ENCODE measurements around the gene NUS1. TPM values are rescaled to one million over a fixed set of nuclear protein-coding genes. Genes with fewer than 3 reads are reported as not detected.
"Not testable (repeated sequence)": the region's sequence is repeated elsewhere in the genome, so short reads cannot be mapped to it uniquely, and the experiment has no call there.

Gene NUS1
- total RNA-seq, result 10 to 100 TPM; 13.1 to 19.0 (median 17.1) TPM

- no peaks in the 10 kb centered on the region for H3K36me3 ChIP-seq
- no peaks in the 10 kb centered on the region for H3K9me3 ChIP-seq
- TF ChIP-seq POLR2A (IDR thresholded peaks at IDR 0.05), result no peak
- peak; percentile 66 to 85 (median 74) for TF ChIP-seq CTCF (IDR thresholded peaks at IDR 0.05)
- H3K27me3 ChIP-seq, result no peaks in the 10 kb centered on the region
- H3K4me3 ChIP-seq, result peak within 1 kb of the TSS; percentile 62 to 74 (median 65)
- DNase-seq, result peak; percentile 98 to 99 (median 98)
- peak within 1 kb of the TSS; percentile 77 to 84 (median 78) for H3K27ac ChIP-seq
- H3K4me1 ChIP-seq, result peaks cover 2 to 19% (median 9%) of the 10 kb centered on the region in 4 donors
Measured at GRCh38 chr6:117674991-117675657, at the start of gene NUS1. Gene NUS1, plus strand, starts transcription at chr6:117675469. Its CDS starts 202 bp downstream, at chr6:117675671.

GRCh38 chr6:117627533-117627932 lies 47.7 kb upstream of the NUS1 start:
- Histone ChIP-seq H3K4me3 (no peak overlapping the region), H3K27ac (no peak overlapping the region), H3K36me3 (no peaks in the 10 kb centered on the region), H3K9me3 (peaks cover 0 to 6% (median 0%) of the 10 kb centered on the region in 4 donors), H3K4me1 (no peaks in the 10 kb centered on the region), H3K27me3 (no peaks in the 10 kb centered on the region)
- no peak for DNase-seq
- TF ChIP-seq CTCF (IDR thresholded peaks at IDR 0.05) (no peak), POLR2A (IDR thresholded peaks at IDR 0.05) (no peak)

- no peak overlapping the region for H3K27ac ChIP-seq
- no peak overlapping the region for H3K4me3 ChIP-seq
- no peaks in the 10 kb centered on the region for H3K27me3 ChIP-seq
- no peak for TF ChIP-seq CTCF (IDR thresholded peaks at IDR 0.05)
- TF ChIP-seq POLR2A (IDR thresholded peaks at IDR 0.05), result no peak
- no peaks in the 10 kb centered on the region for H3K36me3 ChIP-seq
- peaks cover 0 to 6% (median 0%) of the 10 kb centered on the region in 4 donors for H3K9me3 ChIP-seq
- no peak for DNase-seq
- no peaks in the 10 kb centered on the region for H3K4me1 ChIP-seq
Measured at GRCh38 chr6:117629119-117629660, 46.1 kb upstream of the NUS1 start.

- H3K27ac ChIP-seq, result no peak overlapping the region
- DNase-seq, result no peak
- no peak for TF ChIP-seq CTCF (IDR thresholded peaks at IDR 0.05)
- no peaks in the 10 kb centered on the region for H3K27me3 ChIP-seq
- no peaks in the 10 kb centered on the region for H3K9me3 ChIP-seq
- no peaks in the 10 kb centered on the region for H3K4me1 ChIP-seq
- no peak overlapping the region for H3K4me3 ChIP-seq
- no peaks in the 10 kb centered on the region for H3K36me3 ChIP-seq
Measured at GRCh38 chr6:117637770-117638169, 37.5 kb upstream of the NUS1 start.

GRCh38 chr6:117642976-117643375 lies 32.3 kb upstream of the NUS1 start:
- Histone ChIP-seq H3K27me3 (no peaks in the 10 kb centered on the region), H3K4me3 (no peak overlapping the region), H3K36me3 (no peaks in the 10 kb centered on the region), H3K4me1 (no peaks in the 10 kb centered on the region), H3K9me3 (no peaks in the 10 kb centered on the region), H3K27ac (no peak overlapping the region)
- DNase-seq, result no peak
- no peak for TF ChIP-seq CTCF (IDR thresholded peaks at IDR 0.05)
- no peak for TF ChIP-seq POLR2A (IDR thresholded peaks at IDR 0.05)

GRCh38 chr6:117651984-117652383 lies 23.3 kb upstream of the NUS1 start:
- not testable (repeated sequence) for H3K9me3 ChIP-seq, H3K4me1 ChIP-seq

More at GRCh38 chr6:117651984-117652383, 23.3 kb upstream of the NUS1 start:
- H3K4me3 ChIP-seq, H3K27me3 ChIP-seq, H3K36me3 ChIP-seq, H3K27ac ChIP-seq, DNase-seq: not testable (repeated sequence)

Measured in Peyer's patch (tissue), 4 donors.